Astrocyte of the hippocampus (primary cell): Measurements from ENCODE around the gene BOC.
A peak's percentile ranks its signal among the peaks of the same experiment; 100 is the strongest.

Source experiments
- DNase-seq: peaks from one replicate; pipeline ENCODE4 v3.0.0; 2011; ENCODE audit warnings: low read depth, low spot score

The BOC gene

DNA sequence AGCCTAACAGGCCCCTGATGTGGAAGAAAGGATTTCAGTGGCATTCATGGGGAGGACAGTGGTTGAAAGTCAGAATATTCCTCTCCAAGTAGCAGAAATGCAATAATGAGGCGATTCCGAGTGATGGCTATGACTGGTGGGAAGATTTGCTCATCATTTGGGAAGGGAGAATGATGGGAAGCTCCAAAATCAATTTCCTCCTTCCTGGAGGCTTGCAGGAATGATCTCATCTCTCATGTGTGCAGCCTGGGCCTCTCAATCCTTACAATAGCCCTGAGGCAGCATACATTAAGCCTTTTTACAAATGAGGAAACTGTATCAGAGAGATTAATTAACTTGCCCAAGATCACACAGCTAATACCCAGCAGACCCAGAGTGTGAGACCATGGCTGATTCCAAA is 58.7 kb downstream of the BOC start:
- no peak for DNase-seq

DNA sequence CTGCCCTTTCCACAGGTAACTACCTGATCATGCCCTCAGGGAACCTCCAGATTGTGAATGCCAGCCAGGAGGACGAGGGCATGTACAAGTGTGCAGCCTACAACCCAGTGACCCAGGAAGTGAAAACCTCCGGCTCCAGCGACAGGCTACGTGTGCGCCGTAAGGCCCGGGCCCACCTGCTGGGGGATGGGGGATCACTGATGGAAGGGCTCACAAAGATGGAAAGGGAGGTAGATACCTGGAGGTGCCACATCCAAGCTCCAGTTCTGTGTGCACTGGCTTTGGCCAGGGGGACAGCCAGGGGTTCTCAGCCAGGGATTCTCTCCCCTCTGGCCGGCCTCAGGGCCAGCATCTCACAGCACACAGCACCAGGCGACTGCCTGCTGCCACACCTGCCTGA is 59.4 kb downstream of the BOC start:
- no peak for DNase-seq

DNA sequence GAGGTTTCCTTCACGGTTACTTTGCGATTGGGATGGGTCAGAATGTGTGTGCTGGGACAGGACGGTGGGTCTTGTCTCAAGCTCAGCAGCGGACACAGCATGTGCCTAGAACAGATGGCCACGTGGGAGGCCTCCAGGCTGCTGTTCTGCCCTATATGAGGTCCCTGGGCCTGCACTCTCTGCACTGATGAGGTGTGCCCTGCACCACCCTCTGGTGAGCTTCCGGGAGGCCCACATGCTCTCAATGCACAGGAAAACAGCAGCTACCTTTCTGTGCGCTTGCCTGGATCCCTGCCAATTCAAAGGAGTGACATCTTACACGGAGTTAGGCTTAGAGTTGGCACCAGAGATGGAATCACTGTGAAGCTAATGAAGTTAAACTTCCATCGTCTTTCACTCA is 59.8 kb downstream of the BOC start:
- DNase-seq: no peak

DNA sequence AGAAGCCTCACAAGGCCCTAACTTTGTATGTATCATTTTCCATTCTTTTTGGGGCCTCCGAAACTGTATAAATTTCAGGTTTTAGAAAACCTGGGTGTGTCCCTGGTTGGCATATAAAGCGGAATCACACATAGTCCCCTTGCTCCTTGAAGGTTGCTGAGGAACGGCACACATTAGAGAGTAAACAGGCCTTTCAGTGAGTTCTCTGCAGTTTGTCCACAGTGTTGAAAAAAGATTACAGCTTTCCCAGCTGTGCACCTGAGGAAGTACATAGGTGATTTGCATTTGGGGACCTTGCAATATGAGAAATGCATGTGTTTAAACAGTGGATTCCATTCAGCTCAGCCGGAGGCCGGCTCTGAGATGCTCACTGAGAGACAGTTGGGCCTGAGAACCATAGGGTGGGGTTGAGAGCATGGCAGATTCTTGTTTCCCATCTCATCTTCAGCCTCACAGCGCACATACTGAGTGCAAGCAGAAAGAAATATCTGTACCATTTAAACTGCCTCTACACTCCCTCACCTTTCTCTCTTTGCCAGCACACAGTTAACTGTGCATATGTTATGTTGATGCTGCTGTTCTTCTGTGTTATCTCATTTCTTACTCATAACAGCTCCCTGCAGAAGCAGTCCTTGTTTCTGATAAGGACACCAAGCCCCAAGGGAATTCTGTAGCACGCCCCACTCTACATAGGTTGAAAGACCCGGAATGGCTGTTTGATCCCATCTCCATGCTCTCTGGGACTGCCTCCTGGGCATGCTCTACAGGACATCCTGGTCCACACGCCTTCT is 60.4 kb downstream of the BOC start:
- no peak for DNase-seq

DNA sequence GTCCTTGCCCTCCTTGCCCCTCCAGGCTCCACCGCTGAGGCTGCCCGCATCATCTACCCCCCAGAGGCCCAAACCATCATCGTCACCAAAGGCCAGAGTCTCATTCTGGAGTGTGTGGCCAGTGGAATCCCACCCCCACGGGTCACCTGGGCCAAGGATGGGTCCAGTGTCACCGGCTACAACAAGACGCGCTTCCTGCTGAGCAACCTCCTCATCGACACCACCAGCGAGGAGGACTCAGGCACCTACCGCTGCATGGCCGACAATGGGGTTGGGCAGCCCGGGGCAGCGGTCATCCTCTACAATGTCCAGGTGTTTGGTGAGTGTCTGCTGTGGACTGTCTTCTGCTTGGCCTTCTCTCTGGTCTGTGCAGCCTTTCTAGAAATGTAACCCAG is 61.0 kb downstream of the BOC start:
- DNase-seq: no peak

DNA sequence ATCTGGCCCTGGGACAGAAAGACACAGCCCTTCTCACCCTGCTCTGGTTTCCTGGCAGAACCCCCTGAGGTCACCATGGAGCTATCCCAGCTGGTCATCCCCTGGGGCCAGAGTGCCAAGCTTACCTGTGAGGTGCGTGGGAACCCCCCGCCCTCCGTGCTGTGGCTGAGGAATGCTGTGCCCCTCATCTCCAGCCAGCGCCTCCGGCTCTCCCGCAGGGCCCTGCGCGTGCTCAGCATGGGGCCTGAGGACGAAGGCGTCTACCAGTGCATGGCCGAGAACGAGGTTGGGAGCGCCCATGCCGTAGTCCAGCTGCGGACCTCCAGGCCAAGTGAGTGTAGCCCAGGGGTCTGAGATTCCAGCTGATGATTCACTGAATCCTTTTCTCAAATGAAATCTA is 61.7 kb downstream of the BOC start:
- DNase-seq: no peak

DNA sequence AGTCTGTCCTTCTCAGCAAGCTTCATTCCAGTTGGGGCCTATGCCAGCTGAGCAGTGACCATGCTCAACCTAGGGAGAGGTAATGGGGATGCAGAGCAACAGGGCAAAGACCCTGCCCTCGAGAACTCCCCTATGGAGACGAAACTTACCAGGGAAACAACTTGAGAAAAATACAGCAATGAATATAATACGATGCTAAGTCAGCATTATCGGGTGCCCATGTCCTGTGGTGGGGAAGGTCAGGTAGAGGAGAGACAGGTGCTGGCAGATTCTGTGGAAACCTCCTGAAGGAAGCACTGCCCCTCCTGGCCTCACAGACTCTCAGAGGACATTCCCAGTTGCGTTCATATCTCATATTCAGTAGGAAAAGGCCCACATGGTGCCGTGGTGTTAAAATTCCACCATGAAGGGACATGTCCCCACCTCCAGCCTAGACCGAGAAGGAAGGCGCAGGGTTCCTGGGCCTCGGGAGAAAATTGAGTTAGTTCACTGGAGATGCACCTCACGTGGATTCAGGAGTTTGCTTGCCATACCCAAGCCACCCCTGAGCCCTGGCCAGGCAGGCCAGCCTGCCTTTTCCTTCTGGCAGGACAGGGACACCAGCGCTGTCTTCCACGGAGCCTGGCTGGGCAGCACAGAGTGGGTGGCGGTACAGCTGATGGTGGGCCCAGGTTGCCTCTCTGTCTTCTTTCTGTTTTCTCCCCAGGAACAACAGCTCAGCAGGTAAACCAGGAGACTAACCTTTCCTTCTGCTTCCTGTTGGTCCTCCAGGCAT is 62.4 kb downstream of the BOC start:
- no peak for DNase-seq

DNA sequence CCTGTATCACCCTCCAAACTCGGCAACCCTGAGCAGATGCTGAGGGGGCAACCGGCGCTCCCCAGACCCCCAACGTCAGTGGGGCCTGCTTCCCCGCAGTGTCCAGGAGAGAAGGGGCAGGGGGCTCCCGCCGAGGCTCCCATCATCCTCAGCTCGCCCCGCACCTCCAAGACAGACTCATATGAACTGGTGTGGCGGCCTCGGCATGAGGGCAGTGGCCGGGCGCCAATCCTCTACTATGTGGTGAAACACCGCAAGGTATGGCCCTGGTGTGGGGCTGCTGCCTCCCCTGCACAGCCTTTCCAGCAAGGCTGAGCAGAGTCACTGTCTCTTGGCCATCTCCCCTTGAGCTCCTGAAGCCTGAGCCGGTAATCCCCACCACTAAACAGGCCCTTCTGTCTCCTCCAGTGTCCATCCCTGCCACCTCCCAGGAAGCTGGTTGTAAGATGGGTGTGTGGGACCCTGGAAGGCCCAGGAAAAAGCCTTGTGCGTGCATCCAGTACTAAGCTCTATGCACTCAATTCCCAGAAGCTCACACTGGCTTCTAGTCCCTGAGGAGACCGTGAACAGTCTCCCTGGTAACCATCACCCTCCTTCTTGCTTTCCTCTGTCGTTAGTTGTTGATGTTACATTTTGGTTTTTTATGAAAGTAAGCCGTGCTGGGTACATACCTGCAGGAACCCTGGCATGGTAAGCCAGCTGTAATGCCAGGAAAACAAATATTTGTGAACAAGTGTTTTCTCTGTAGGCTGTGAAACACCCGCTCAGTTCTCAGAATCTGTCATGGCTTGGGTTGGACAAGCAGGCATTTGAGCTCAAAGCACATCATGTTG is 63.3 kb downstream of the BOC start:
- DNase-seq: no peak

DNA sequence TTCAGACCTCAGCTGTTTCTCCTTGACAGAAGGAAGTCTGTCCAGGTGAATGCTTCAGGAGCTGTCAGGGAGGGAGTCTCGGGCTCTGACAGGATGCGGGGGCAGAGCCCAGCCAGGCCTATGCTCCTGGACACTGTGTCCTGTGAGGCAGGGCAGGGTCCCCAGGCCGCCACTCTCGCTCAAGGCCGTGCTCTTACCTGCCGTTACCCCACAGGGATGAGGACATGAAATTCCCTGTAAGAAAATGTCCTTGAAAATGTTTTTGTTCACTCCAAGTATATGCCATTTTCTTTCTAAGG is 63.9 kb downstream of the BOC start:
- DNase-seq: no peak

DNA sequence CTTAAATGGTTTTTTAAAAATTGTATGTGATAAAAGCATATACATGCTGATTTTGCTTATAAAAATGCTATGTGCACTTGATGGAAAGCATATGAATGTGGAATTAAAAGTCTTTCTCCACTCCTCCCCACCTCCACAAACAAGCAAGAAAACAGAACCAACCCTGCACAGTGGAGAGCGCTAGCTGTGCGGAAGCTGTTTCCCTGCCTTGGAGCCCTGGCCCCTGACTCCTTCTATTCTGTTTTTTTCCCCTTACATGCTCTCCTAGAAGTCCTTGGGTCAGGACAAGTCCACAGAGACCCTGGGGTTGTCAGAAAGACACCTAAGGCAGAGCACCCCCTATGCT is 64.2 kb downstream of the BOC start:
- no peak for DNase-seq

DNA sequence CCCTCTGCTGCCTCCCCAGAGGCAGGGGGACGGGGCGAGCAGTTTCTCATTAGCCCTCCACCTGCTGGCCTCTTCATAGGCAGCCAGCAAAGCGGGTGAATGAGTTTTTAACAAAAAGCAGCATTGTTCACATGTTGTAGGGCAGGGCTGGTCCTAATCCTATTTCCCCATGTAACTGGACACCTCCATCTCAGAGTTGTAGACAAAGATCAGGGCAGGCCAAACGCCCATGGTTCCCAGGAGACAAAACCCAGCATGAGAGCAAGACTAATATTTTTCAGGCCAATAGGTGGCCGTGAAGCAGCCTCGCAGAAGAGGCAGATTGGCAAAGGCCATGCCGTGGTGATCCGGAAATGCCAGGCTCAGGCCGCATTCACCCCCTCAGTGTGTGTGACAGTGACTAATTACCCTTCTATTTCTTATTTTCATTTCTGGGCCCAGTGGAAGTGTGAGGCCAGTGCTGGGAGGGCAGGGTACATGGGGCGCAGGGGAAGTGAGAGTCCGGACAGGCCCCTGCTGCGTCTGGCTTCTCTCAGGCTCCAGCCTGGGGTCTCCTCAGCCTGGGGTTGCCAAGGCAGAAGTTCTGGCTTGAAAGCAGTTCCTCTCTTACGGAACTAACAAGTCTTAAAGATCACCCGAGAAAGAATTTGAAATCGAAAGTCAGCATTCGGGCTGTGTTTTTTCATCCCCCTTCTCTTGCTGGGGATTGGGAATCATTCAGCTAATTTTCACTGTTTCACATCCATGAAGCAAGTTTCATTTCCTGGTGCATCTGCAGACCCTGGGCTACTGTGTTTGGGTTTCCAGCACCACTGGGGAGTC is 64.8 kb downstream of the BOC start:
- peak; percentile 75 for DNase-seq

DNA sequence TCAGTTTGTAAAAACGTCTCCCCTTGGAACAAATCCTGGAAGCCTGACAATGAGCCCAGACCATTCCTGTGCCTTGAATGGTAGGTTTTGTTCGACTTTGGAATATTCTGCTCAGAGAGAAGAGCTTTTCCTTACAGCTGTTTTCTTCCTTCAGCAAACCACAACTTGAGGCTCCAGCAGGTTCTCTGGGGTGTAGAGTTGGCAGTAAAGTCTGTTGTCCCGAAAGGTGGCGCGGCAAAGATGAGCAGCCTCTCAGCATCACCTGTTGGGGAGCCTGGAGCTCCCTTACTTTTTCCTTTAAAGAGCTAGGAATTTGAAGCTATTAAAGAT is 65.4 kb downstream of the BOC start:
- no peak for DNase-seq

DNA sequence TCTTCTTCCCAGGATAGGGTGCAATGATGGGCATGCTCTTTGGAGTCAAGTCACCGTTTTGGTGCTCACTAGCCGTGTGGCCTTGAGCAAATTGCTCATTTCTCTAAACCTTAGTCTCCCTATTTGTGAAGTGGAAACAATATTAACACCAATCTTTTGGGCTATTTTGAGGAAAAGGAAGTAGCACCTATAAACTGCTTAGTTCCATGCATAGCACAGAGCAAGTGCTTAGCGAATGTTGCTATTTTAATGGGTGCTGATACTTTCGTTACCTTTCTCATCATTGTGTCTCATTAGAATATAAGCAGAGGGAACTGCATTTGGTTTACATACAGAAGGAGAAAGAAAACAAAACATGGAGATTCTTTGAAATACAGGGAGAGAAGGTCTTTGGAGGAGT is 66.1 kb downstream of the BOC start:
- DNase-seq: no peak

DNA sequence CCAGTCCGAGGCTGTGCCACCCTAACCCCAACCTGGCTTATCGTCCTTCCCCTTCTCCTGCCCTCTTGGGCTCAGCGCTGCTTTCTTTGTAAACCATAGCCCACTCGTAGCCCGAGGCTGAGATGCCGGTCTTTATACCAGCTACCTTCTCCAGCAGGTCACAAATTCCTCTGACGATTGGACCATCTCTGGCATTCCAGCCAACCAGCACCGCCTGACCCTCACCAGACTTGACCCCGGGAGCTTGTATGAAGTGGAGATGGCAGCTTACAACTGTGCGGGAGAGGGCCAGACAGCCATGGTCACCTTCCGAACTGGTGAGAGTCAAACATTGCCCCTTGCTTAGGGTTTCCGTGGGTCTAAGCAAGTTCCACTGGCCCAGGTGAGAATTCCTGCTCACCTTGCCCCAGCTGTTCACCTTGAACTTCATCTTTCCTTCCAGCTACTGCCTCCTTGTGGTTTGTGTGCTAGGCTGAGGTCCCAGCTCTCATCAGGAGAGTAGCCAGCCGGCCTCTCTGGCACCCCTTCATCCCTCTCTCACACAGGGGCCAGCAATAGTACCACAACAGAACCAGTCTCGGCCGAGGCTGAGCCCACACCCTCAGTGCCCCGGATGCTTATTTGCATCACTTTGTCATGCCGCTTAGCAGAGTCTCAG is 66.7 kb downstream of the BOC start:
- no peak for DNase-seq

DNA sequence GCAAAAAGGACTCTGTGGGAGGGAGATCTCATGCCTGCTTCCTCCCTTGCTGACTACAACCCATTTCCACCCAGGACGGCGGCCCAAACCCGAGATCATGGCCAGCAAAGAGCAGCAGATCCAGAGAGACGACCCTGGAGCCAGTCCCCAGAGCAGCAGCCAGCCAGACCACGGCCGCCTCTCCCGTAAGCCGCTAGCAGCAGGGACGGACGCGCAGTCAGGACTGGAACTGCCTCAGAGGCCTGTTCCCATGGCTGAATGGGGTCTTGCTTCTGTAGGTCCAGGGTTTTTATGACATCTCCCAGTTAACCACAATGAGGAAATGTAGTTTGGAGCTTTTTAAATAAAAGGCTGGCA is 67.2 kb downstream of the BOC start:
- DNase-seq: no peak

DNA sequence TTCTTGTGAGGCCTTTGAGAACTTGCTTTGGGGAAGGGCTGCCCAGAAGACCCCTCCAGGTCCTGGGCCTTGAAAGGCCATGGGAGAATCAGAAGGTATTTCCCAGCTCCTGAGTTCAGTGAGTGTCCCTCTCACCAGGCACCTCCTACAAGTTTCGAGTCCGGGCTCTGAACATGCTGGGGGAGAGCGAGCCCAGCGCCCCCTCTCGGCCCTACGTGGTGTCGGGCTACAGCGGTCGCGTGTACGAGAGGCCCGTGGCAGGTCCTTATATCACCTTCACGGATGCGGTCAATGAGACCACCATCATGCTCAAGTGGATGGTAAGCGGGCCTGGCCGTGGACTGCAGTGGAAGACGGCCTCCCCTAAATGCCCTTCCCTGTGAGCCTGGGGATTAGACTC is 68.3 kb downstream of the BOC start:
- no peak for DNase-seq

DNA sequence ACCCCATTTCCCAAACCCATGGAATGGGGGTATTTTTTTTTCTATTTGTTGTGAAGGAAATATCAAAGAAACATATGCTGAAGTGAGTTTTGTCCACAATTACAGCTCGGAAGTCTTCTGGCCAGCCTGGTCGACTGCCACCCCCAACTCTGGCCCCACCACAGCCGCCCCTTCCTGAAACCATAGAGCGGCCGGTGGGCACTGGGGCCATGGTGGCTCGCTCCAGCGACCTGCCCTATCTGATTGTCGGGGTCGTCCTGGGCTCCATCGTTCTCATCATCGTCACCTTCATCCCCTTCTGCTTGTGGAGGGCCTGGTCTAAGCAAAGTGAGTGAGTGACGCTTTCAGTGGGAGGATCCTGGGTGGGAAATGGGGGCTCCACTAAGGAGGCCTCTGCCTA is 71.9 kb downstream of the BOC start:
- no peak for DNase-seq

DNA sequence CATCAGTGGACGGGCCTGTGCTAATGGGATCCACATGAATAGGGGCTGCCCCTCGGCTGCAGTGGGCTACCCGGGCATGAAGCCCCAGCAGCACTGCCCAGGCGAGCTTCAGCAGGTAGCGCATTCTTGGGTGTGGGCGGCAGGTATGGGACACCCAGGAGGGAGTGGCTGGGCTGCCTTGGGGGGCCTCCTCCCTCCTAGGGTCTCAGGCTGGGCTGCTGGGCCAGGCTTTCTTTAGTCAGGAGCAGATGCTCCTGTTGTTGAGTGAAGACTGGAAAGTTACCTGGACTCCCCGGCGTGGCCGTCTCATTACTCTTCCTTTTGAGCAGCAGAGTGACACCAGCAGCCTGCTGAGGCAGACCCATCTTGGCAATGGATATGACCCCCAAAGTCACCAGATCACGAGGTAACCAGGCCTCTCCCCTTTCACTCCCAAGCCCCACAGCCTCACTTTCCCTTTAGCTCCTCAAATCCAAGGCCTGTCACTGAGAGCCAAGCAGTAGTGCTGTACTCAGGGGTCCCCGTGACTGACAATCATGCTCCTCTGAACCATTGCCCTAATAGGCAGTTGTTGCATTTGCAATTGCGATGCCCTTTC is 73.2 kb downstream of the BOC start:
- DNase-seq: no peak

DNA sequence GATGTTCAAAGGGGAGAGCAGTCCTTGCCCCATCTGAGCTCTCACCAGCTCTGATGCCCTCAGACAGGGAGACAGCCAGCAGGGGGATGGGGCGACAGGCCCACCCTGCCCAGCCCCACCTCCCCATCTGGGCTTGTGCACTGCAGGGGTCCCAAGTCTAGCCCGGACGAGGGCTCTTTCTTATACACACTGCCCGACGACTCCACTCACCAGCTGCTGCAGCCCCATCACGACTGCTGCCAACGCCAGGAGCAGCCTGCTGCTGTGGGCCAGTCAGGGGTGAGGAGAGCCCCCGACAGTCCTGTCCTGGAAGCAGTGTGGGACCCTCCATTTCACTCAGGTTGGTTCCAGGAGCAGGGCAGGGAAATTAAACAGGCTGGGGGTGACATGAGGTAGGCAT is 73.9 kb downstream of the BOC start:
- DNase-seq: no peak

DNA sequence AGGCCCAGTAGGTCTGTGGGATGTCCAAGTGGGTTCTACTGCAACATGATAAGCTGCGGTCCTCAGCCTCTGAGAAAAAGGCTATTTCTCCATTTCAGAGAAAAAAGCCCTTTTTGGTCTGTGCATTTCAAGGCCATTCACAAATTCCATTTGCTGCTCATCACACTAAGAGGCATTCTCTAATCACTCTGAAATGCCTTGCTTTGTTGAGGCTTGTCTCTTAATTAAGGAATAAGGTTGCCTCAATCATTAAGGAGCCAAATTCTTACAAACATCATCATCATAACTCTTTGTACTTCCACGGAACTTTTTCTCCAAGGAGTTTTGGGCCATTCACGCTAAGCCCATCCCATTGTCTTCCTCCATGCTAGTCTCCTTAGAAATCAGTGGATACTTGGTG is 74.4 kb downstream of the BOC start:
- DNase-seq: no peak

DNA sequence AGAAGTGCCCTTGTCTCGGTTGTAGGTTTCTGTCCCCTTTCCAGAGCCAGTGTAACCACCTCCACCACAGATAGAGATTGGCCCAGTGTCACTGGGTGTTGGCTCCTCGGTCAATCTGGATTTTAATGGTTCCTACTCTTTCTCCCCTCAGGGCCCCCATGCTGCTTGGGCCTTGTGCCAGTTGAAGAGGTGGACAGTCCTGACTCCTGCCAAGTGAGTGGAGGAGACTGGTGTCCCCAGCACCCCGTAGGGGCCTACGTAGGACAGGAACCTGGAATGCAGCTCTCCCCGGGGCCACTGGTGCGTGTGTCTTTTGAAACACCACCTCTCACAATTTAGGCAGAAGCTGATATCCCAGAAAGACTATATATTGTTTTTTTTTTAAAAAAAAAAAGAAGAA is 75.2 kb downstream of the BOC start:
- no peak for DNase-seq
